GM10248 (cell line): ENCODE measurements around the gene NR4A1.

ENCODE experiments used
- CTCF ChIA-PET: fragments of 300-600 bp; sonication (Branson Sonifier 250); formaldehyde crosslinking; extraction: SDS; loops from one replicate; lab custom pipeline; 2021; ENCODE audit warnings: antibody characterized with exemption; lab: Yijun Ruan, JAX
- POLR2A ChIA-PET: fragments of 350-650 bp; sonication (Branson Sonifier 250); formaldehyde crosslinking; extraction: SDS; loops from one replicate; lab custom pipeline; 2020; ENCODE audit warnings: antibody characterized with exemption; lab: Yijun Ruan, JAX
- DNase-seq: peaks from one replicate; pipeline ENCODE4 v3.0.0; 2012; ENCODE audit errors: extremely low spot score
- TF ChIP-seq, protein P1 (sequence below): IDR thresholded peaks from 2 replicates; pipeline ENCODE4 v1.5.1; 2012; ENCODE audit warnings: mild to moderate bottlenecking, low read depth; ENCODE audit errors: extremely low read depth, missing control alignments, control extremely low read depth

The NR4A1 gene

DNA sequence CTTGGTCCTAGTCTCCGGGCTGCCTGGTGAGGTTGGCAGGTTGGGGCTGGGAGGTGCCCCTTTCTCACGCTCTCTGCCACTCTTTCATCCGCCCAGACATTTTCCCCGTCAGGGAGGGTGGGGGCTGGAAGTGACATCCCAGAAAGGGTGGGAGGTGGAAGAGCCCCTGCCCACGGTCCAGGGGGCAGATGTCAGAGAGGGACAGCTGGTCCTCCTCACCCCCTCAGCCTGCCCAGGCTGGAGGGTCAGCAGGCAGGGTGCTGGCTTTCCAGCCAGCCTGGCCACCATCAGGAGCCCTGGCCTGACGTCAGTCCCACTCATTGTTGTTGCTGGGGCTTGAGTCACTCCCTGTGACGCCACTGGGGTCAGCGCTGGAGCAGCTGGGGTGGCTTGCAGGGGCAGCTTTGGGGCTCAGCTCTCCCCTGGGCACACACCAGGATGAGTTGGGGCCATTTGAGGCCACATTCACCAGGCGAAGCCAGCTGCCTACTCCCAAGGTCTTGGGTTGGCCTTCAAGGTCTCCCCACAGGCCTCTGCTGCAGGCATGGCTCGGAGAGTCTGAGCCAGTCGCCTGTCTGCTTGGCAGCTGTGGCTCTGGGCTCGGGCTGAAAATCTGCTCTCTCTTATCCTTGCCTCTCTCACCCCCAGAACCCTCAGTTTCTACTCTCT is 12.9 kb downstream of the NR4A1 start:
- TF ChIP-seq, protein P1, sequence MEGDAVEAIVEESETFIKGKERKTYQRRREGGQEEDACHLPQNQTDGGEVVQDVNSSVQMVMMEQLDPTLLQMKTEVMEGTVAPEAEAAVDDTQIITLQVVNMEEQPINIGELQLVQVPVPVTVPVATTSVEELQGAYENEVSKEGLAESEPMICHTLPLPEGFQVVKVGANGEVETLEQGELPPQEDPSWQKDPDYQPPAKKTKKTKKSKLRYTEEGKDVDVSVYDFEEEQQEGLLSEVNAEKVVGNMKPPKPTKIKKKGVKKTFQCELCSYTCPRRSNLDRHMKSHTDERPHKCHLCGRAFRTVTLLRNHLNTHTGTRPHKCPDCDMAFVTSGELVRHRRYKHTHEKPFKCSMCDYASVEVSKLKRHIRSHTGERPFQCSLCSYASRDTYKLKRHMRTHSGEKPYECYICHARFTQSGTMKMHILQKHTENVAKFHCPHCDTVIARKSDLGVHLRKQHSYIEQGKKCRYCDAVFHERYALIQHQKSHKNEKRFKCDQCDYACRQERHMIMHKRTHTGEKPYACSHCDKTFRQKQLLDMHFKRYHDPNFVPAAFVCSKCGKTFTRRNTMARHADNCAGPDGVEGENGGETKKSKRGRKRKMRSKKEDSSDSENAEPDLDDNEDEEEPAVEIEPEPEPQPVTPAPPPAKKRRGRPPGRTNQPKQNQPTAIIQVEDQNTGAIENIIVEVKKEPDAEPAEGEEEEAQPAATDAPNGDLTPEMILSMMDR, result no peak
- CTCF ChIA-PET, result interaction anchor here (1.1 to 42.5 kb wide), 5 partner anchors 9 to 31 kb away, joined by 3 to 1220 read pairs (median 4); no protein-coding TSS in a partner anchor
- DNase-seq, result no peak
- POLR2A ChIA-PET, result no interaction called here

DNA sequence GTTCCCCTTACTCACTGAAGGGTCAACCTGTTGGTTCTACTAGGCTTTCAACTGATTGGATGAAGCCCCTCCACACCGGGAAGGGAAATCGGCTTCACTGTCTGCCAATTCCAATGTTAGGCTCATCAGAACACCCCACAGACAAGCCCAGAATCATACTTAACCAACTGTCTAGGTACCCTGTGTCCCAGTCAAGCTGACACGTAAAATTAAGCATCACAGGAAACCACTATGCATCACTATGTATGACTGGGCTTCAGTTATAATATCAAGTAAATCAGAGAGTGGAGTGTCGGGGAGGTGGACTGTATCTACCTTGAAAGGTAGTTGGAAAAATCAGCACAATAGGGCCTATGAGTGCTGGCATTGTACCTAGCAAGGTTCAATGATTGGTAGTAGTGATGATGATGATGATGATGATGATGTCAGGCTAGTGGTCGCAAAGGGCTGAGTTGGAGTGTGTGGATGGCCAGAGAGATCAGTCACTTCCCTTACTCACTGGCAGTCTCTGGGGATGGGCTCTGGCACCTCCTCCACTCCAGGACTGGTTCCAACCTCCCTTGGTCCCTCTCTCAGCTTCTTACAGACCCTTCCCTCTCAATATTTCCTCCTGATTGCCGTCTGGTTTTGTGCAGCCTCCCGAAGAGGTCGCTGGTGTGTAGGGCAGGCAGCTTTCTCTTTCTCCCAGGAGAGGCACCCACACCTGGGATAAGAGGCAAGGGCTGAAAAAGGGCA is 15.3 kb downstream of the NR4A1 start:
- ChIA-PET POLR2A (interaction anchor here (0.6 kb wide), 1 partner anchor 24 kb away, joined by 3 read pairs; no protein-coding TSS in a partner anchor), CTCF (interaction anchor here (1.0 to 42.5 kb wide), 6 partner anchors 9 to 34 kb away, joined by 3 to 1220 read pairs (median 4); partner anchors contain the start of gene NR4A1)

DNA sequence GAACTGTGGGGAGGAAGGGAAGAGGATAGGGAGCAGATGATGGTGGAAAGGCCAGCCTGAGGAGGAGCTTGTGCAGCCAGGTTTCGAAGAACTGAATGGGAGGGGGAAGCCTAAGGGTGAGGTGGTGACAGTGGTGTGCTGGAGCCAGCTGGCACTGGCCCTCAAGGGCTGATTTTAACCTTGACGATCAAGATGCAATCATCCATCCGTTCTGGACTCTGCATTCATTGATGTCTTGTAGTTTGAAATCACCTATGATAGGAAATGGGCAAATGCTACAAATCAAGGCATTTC is 15.8 kb downstream of the NR4A1 start:
- ChIA-PET CTCF (interaction anchor here (1.0 to 42.5 kb wide), 5 partner anchors 12 to 34 kb away, joined by 3 to 1220 read pairs (median 12); partner anchors contain the start of genes NR4A1 and SMIM41), POLR2A (interaction anchor here (0.6 to 0.7 kb wide), 2 partner anchors 8 to 25 kb away, joined by 3 read pairs; no protein-coding TSS in a partner anchor)
- DNase-seq, result no peak
- TF ChIP-seq, protein P1, result no peak

More for the DNA sequence above, 15.3 kb downstream of the NR4A1 start:
- TF ChIP-seq, protein P1, result no peak
- DNase-seq, result no peak

DNA sequence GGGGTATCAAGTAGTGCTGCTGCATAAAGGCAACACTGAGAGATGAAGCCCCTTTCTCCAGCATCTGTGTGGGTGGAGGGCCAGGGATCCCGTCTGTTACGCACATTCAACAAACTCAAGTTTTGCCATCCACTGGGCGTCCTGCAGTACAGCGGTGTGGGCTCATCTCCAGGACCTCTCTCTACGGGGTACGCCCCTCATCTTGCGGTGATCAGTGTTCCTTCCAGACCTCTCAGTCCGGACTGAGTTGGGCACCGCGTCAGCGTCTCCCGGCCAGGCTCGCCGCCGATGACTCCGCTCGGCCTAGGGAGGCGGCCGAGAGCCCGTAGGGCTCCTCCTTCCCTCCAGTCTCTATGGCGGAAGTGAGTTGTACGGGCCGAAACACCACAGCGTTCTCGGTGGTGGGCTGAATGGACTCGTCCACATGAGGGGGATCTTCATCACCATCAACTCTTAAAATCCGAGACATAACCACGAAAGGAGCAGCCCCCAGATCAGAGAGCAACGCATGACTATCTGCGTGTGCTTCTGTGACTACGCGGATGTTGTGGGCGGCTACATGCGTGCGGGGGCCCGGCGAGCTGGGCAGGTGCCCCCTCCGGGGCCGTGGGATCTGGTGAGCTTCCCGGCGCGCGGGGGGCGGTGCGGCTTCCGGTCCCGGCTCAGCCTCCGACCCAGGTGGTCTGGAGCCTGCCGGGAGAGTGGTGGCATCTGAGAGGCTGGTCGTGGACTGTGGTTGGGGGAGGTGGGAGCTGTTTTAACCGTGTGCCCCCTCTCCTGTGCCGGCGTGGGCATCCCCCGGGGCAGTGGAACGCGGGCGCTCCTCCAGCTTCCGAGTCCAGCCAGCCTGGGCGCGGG is 18.3 kb downstream of the NR4A1 start, which contains the start of gene ATG101:
Gene ATG101, plus strand, starts transcription at position 652 of the 858 bp plus-strand sequence. CDS start 3,673 bp downstream, outside the sequence.
- ChIA-PET CTCF (interaction anchor here (0.6 to 42.5 kb wide), 12 partner anchors 9 to 99 kb away, joined by 3 to 1220 read pairs (median 9); partner anchors contain the start of genes NR4A1 and SMIM41), POLR2A (interaction anchor here (0.8 to 2.6 kb wide), 5 partner anchors 10 to 44 kb away, joined by 4 to 16 read pairs (median 6); partner anchors contain the start of genes NR4A1 and SMIM41)
- TF ChIP-seq, protein P1, result peak; percentile 93
- peak; percentile 95 for DNase-seq

DNA sequence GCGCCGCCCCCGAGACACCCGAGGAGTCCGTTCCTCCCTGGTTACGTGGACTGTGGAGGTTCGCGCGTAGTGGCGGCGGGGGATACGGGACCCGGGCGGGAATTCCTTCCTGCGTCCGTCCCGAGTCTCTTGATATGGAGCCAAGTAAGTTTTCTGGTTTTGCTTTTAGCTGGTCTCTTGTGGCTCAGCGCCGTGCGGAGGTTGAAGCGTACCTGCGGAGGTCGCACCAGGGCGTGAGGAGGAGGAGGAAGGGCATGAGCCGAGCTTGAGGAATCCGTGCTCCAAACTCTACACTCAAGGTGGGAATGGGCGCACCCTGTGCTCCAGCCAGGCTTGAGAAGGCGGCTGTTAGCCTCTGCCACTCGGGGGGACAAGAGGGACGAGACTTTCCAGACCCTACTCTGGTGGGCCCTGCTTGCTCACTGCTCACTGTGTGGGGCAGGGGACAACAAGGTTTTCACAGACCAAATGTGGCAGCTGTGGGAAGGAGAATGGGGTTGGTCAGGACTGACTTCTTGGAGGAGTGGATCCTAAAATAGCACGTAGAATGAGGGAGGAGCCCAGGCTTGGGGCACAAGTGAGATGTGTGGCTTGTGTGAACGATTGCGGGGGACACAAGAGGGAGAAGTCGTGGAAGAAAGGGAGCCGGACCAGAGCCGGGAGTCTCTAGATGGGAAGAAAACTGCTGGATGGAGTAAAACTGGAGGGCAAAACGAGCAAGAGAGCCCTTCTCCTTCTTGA is 19.1 kb downstream of the NR4A1 start:
- ChIA-PET CTCF (interaction anchor here (1.0 to 42.5 kb wide), 8 partner anchors 10 to 100 kb away, joined by 5 to 1220 read pairs (median 24); partner anchors contain the start of genes NR4A1 and SMIM41), POLR2A (interaction anchor here (0.8 to 2.6 kb wide), 5 partner anchors 9 to 44 kb away, joined by 4 to 16 read pairs (median 6); partner anchors contain the start of genes NR4A1 and SMIM41)
- DNase-seq, result no peak
- TF ChIP-seq, protein P1, result no peak
